Measurements from ENCODE around the gene UAP1.
"Not testable (repeated sequence)": the region's sequence is repeated elsewhere in the genome, so short reads cannot be mapped to it uniquely, and the experiment has no call there.

Gene UAP1

DNA sequence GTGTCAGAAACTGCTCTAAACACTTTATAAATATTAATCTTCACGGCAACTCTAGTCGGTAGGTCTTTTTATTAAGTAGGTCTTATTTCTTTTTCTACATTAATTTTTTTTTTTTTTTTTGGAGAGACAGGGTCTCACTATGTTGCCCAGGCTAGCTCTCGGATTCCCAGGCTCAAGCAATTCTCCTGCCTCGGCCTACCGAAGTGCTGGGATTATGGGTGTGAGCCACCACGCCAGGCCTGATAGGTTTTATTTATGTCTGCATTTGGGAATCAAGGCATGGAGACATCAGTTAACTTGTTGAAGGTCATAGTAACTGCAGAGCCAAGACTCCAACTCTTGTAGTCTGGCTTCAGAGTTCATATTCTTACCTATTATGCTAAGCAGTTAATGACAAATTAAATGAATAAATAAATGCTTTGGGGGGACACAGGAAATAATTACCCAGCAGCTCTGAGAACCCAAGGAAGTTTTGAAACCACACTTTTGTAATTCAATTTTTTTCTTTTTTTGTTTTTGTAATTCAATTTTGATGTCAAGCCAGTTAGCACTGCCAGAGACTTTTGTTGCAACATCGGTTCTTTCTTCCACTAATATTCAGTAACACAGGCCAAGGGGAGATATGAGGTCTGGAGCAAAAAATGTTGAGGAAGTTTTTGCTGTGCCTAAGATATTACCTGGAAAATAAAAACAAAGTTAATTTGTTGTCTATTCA, 9.4 kb upstream of the UAP1 start:
- TF ChIP-seq POLR2A (IDR thresholded peaks at IDR 0.05; ENCODE audit: low read depth, low read length), result no peak
- no peak for FAIRE-seq
- DNase-seq (ENCODE audit: insufficient read length, low spot score), result no peak

DNA sequence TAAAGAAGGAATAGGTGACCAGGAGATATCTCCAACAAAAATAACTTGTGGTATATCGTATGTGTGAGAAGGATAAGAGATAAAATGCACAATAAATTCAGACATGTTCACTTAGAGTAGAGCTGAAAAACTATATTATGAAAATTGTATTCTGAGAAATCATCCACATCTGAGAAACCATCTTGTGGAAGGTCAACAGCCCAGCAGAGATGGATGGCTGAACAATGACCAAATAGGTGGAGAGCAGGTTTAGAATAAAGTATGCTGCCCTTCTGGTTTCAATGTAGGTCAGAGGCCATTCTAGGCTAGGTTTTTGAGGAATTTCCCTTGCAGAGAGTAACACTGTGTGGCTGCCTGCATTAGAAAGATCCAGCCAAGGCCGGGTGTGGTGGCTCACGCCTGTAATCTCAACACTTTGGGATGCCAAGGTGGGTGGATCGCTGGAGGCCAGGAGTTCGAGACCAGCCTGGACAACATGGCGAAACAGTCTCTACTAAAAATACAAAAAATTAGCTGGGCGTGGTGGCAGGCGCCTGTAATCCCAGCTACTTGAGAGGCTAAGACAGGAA, 8.8 kb upstream of the UAP1 start:
- DNase-seq (ENCODE audit: insufficient read length, low spot score) (no peak), FAIRE-seq (no peak)
- TF ChIP-seq POLR2A (IDR thresholded peaks at IDR 0.05; ENCODE audit: low read depth, low read length), result no peak

DNA sequence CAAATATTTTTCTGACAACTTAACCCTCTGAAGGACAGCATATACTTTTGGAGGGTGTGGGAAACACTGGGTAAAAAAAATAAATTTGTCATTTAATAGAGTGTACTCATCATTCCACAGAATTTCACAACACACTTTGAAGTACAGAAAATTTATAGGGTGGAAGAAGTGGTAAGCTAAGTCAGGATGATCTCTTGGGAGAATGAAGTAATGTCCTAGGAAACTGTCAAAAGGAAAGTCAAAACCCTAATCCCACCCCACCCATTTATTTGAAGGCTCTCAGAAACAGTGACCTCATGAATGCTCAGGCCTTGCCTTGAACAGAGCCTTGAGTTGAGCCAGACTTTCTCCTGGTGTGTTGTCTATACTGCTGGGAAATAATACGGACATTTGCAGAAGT, 7.3 kb upstream of the UAP1 start:
- DNase-seq (ENCODE audit: insufficient read length, low spot score) (no peak), FAIRE-seq (no peak)
- no peak for TF ChIP-seq POLR2A (IDR thresholded peaks at IDR 0.05; ENCODE audit: low read depth, low read length)

DNA sequence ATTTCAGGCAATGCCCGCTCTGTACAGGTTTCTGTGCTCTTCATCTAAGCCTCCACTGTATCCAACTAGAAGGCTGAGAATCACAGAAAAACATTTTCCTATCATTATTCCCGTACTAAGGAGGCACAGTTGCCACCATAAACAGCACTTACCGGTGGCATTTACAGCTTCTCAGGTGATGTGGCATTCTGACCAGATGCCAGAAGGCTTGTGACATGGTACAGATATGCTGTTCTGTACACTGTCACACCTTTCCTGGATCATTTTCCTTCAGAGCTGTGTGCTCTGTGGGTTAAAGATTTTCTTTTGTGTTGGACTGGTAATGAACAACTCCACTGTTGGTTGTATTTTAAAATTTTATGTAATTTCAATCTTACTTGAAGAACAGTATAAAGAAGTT, 4.0 kb upstream of the UAP1 start:
- no peak for FAIRE-seq
- no peak for TF ChIP-seq POLR2A (IDR thresholded peaks at IDR 0.05; ENCODE audit: low read depth, low read length)

DNA sequence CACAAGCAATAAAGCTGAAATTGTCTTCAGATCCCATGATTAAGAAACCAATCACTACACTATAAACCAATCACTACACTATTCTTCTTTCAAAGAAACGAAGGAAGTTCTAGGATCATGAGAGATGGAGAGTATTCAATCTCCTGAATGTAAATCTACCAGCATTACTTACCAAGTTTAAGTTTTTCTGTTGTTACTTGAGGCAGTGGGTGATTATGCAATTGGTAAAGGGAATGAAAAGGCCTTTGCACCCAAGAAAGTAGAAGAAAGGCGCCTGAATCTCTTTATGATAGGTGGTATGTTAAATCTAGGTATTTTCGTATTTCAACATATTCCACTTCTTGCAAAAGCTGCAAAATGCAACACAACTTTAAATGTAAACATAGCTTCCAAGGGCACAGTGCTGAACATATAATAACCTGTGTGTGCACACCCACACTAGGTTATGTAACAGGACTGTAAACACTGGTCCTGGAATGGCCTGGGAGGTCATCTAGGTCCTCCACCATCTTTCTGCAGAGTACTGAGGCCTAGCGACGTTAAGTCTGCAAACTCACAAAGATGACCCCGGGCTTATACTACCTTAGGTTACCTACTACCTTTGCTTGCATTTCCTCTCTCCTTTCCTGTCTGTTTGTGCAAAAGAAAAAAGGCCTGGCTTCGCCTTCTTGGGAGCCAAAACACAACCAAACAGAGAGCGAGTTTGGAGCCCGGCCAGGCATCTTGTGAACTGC, 1.1 kb upstream of the UAP1 start:
- no peak for FAIRE-seq
- no peak for DNase-seq (ENCODE audit: insufficient read length, low spot score)
- no peak for TF ChIP-seq POLR2A (IDR thresholded peaks at IDR 0.05; ENCODE audit: low read depth, low read length)

More for the DNA sequence above, 4.0 kb upstream of the UAP1 start:
- DNase-seq (ENCODE audit: insufficient read length, low spot score), result no peak

DNA sequence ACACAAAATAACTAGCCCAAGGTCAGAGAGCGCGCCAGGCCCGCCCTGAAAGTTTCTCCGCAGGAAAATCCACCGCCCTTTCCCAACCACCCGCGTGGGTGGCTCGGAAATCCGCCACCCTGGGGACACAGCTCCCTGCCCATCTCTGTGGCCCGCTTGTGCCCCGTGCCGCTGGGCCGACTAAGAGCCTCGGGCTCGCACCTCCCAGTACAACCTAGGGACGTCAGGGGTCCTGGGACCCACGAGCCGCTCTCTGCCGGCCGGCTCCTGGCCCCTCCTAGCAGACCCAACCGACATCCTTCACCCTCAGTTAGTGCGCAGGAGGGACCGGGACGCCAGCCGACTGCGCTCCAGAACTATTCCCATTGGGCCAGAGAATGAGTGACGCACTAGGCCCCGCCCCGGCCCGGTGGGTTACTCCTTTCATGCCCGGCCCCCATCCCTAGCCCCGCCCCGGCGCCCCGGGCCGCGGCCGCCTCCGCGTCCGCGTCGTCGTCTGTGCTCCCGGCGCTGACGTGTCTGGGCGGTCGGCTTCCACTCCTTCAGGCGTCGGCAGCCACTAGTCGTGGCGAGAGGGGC, 396 bp upstream of the UAP1 start:
- DNase-seq (ENCODE audit: insufficient read length, low spot score) (peak; percentile 86), FAIRE-seq (peak; percentile 33)
- peak; percentile 91 for TF ChIP-seq POLR2A (IDR thresholded peaks at IDR 0.05; ENCODE audit: low read depth, low read length)

DNA sequence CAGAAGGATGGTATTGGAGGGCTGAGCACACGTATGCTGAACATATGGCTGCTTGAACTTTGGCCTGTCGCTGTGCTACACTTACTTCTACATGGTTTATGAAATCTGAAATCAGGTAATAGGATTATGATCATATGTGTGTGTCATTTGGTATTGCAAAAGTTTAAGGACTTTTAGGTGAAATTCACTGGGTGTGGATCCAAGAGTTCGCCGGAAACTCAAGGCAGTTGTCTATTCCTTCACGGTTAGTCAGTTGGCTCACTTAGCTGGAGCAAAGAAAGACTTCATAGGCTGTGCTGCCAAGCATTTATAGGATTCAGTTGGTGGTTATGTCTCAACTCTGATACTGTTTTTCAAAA, 927 bp downstream of the UAP1 start:
- FAIRE-seq (peak; percentile 6), DNase-seq (ENCODE audit: insufficient read length, low spot score) (no peak)
- TF ChIP-seq POLR2A (IDR thresholded peaks at IDR 0.05; ENCODE audit: low read depth, low read length), result no peak

DNA sequence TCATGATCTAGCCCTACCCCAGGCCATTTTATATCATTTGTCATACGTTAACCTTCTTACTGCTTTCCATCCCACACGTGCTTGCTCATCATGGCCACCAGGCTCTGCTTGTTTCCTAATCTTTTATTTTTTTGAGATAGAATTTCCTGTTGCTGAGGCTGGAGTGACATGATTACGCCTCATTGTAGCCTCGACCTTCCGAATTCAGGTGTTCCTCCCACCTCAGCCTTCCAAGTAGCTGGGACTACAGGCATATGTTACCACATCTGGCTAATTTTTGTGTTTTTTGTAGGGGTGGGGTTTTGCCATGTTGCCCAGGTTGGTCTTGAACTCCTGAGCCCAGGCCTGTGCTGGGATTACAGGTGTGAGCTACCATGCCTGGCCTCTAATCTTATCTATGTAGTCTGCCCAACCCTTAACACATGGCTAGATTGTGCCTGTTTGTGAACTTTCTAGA, 3.3 kb downstream of the UAP1 start:
- DNase-seq (ENCODE audit: insufficient read length, low spot score) (no peak), FAIRE-seq (no peak)
- no peak for TF ChIP-seq POLR2A (IDR thresholded peaks at IDR 0.05; ENCODE audit: low read depth, low read length)

DNA sequence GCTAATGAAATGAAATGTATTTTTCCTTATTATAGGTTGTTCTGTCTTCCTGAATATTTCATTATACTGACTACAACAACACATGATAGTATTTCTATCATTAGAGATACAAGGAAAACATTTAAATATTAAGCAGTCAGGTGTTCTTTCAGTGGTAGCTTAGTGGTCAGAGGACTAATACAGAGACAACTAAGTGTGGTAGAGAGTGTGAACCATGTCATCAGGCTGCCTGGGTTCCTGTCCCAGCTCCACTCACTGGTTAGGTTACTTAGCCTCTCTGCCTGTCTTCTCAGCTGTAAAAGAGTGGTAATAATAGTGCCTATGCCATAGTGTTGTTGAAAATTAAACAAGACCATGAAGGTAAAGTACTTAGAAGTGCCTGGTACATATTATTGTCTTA, 3.9 kb downstream of the UAP1 start:
- FAIRE-seq (no peak), DNase-seq (ENCODE audit: insufficient read length, low spot score) (no peak)
- TF ChIP-seq POLR2A (IDR thresholded peaks at IDR 0.05; ENCODE audit: low read depth, low read length), result no peak

DNA sequence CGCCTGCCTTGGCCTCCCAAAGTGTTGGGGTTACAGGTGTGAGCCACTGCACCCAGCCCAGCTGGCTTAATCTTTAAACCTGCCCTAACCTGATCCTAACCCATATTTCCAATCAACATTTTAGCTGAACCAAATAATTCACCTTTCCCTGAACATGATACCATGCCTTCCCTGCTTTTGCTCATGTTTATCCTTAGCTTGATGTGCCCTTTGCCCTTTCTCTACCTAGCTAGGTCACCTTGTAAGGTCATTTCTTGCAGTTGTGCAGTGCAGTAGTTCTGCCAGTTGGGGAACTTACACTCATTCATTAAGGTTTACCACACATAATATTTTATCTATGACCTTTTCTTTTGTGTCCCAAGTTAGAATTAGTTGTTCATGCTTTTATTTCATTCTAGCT, 5.3 kb downstream of the UAP1 start:
- FAIRE-seq (peak; percentile 36), DNase-seq (ENCODE audit: insufficient read length, low spot score) (no peak)
- no peak for TF ChIP-seq POLR2A (IDR thresholded peaks at IDR 0.05; ENCODE audit: low read depth, low read length)

DNA sequence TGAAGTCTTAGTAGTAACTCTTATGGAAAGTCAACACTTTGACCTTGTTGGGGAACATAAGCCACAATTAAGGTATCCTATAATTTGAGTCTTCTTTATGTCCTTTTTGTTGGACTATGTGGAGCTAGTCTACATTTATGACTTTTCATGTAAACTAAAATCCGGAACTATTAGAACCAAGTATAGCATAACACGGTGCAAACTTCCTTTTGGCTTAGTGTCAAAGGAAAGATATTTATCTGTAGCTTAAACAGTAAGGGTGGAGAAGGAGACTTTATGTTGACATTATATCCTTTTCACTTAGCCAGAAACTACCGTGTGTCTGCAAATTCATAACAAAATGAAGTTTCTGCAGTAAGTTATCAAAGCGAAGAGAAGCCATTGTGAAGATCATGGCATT, 7.3 kb downstream of the UAP1 start:
- no peak for TF ChIP-seq POLR2A (IDR thresholded peaks at IDR 0.05; ENCODE audit: low read depth, low read length)
- peak; percentile 81 for FAIRE-seq
- no peak for DNase-seq (ENCODE audit: insufficient read length, low spot score)

DNA sequence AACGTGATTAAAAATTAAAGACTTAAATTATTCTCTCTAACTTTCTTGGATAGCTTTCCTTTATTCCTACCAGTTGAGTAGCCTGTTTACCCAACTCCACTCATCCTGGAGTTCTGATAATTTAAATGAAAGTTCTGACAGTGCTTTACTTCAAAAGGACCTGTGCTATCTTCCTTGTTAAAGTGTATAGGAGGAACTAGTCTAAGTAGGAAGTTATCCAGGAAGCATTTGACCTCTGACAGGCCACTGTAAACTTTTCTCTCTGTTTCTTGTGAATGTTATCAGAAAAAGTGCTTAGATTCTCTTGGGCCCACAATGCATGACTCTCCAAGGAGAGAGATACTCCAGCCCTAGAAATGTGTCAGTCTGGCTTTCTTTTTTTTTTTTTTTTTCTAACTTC, 9.2 kb downstream of the UAP1 start:
- no peak for TF ChIP-seq POLR2A (IDR thresholded peaks at IDR 0.05; ENCODE audit: low read depth, low read length)
- FAIRE-seq, result peak; percentile 50
- no peak for DNase-seq (ENCODE audit: insufficient read length, low spot score)

DNA sequence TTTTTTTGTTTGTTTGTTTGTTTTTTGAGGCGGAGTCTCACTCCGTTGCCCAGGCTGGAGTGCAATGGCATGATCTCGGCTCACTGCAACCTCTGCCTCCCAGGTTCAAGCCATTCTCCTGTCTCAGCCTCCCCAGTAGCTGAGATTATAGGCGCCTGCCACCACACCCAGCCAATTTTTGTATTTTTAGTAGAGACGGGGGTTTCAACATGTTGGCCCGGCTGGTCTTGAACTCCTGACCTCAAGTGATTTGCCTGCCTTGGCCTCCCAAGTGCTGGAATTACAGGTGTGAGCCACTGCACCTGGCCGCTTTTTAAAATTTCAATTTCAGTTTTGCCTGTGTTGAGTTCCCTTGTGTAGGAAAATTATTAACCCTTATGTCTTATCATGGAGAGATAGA, 9.6 kb downstream of the UAP1 start:
- not testable (repeated sequence) for FAIRE-seq; DNase-seq (ENCODE audit: insufficient read length, low spot score)

DNA sequence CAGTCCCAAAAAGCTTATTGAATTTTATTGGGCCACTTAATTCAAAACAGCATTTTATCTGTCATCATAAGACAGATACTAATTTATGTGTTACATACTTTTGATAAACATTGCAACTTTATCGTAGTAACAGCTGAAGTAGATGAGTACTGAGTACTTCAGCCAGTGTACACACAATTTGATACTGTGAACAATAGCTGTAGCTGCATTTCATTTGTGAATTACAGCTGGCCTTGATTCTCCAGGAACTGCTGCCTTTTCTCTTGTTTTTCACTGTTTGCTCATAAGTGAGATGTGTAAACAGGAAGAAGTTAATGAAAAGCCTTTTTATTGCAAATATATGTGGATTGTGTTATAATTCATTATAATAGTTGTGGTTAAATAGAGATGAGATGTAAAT, 10.2 kb downstream of the UAP1 start:
- no peak for TF ChIP-seq POLR2A (IDR thresholded peaks at IDR 0.05; ENCODE audit: low read depth, low read length)
- DNase-seq (ENCODE audit: insufficient read length, low spot score) (no peak), FAIRE-seq (peak; percentile 23)
